Spleen (tissue), 3 donors: Measurements from ENCODE around the gene ATP2C2.

Source experiments
- POLR2A ChIP-seq, 3 donors: fragments of 450-650 bp; IDR thresholded peaks; one replicate each; pipeline ENCODE4 v1.5.1; 2017; ENCODE audit warnings: antibody characterized with exemption in 3 of 3, mild to moderate bottlenecking in 1 of 3
- POLR2AphosphoS5 ChIP-seq, 3 donors: sonication (generic); formaldehyde crosslinking; IDR thresholded peaks; one replicate each; pipeline ENCODE4 v1.5.1; 2017; ENCODE audit warnings: antibody characterized with exemption in 3 of 3

GRCh38 chr16:84323606-84324005 is 44.7 kb upstream of the ATP2C2 start:
- TF ChIP-seq POLR2A (IDR thresholded peaks at IDR 0.05) (no peak), POLR2AphosphoS5 (IDR thresholded peaks at IDR 0.05) (no peak)
